Neural cell (in vitro differentiated cells): ENCODE data around the gene MYO18B. TPM values are rescaled to one million over a fixed set of nuclear protein-coding genes. Genes with fewer than 3 reads are reported as not detected.

Source experiments
- H2AFZ ChIP-seq: fragments of 200-600, 300-800 bp; sonication (generic), shearing (Covaris generic); 2 replicates; pipeline ENCODE4 v1.6.0; 2014; ENCODE audit warnings: low read depth, mild to moderate bottlenecking, antibody characterized with exemption, low read length, moderate library complexity
- H3F3A ChIP-seq: fragments of 200-600 bp; shearing (Covaris generic); 2 replicates; pipeline ENCODE4 v1.6.1; 2016; ENCODE audit warnings: mild to moderate bottlenecking, moderate library complexity, mixed read lengths, antibody characterized with exemption, low read length; ENCODE audit not compliant: insufficient read depth, poor library complexity, severe bottlenecking
- H3K27ac ChIP-seq: fragments of 200-600, 300-800 bp; sonication (generic), shearing (Covaris generic); 2 replicates; pipeline ENCODE4 v1.5.1; 2014; ENCODE audit warnings: mild to moderate bottlenecking, low read length, moderate library complexity
- H3K27me3 ChIP-seq: fragments of 300-800, 200-600 bp; sonication (generic), shearing (Covaris generic); 2 replicates; pipeline ENCODE4 v1.6.0; 2014; ENCODE audit warnings: mild to moderate bottlenecking, low read depth, low read length, moderate library complexity; ENCODE audit not compliant: insufficient read depth
- H3K36me3 ChIP-seq: fragments of 300-800, 200-600 bp; sonication (generic), shearing (Covaris generic); 2 replicates; pipeline ENCODE4 v1.5.1; 2014; ENCODE audit warnings: mild to moderate bottlenecking, antibody characterized with exemption, low read length, moderate library complexity; ENCODE audit not compliant: insufficient read depth
- H3K4me2 ChIP-seq: fragments of 300-800, 200-600 bp; sonication (generic), shearing (Covaris generic); 2 replicates; pipeline ENCODE4 v1.6.0; 2014; ENCODE audit warnings: mild to moderate bottlenecking, low read length
- H3K4me3 ChIP-seq: fragments of 300-800, 200-600 bp; sonication (generic), shearing (Covaris generic); 2 replicates; pipeline ENCODE4 v1.5.1; 2014; ENCODE audit warnings: mild to moderate bottlenecking, low read length, moderate library complexity
- H3K79me2 ChIP-seq: fragments of 200-600 bp; shearing (Covaris generic); replicated peaks from 2 replicates; pipeline ENCODE4 v1.6.0; 2014; ENCODE audit warnings: mild to moderate bottlenecking, low read length, moderate library complexity; ENCODE audit not compliant: insufficient read depth
- H3K9ac ChIP-seq: fragments of 300-800, 200-600 bp; sonication (generic), shearing (Covaris generic); 2 replicates; pipeline ENCODE4 v1.6.1; 2016; ENCODE audit warnings: mild to moderate bottlenecking, low read length, mixed read lengths
- H3K9me2 ChIP-seq: fragments of 200-600 bp; shearing (Covaris generic); 2 replicates; pipeline ENCODE4 v1.6.1; 2016; ENCODE audit warnings: mild to moderate bottlenecking, low read length, mixed read lengths; ENCODE audit not compliant: insufficient read depth
- H3K9me3 ChIP-seq: fragments of 200-600, 300-800 bp; sonication (generic), shearing (Covaris generic); 2 replicates; pipeline ENCODE4 v1.6.1; 2016; ENCODE audit warnings: mild to moderate bottlenecking, mixed run types, low read length, moderate library complexity, mixed read lengths
- H4K20me1 ChIP-seq: fragments of 200-600 bp; shearing (Covaris generic); 2 replicates; pipeline ENCODE4 v1.6.1; 2016; ENCODE audit warnings: mild to moderate bottlenecking, mixed run types; ENCODE audit not compliant: insufficient read depth
- CTCF ChIP-seq: fragments of 450-650 bp; IDR thresholded peaks from 2 replicates; pipeline ENCODE4 v1.5.1; 2014; ENCODE audit warnings: antibody characterized with exemption, mild to moderate bottlenecking, moderate library complexity; ENCODE audit not compliant: poor library complexity, severe bottlenecking
- EP300 ChIP-seq: fragments of 450-650 bp; conservative IDR thresholded peaks from 2 replicates; pipeline ENCODE4 v1.6.1; 2014; ENCODE audit warnings: antibody characterized with exemption, mild to moderate bottlenecking, moderate library complexity; ENCODE audit not compliant: poor library complexity, severe bottlenecking
- EZH2 ChIP-seq: fragments of 200-600, 300-800 bp; shearing (Covaris generic), sonication (generic); IDR thresholded peaks from 2 replicates; pipeline ENCODE4 v1.6.1; 2014; ENCODE audit warnings: antibody characterized with exemption, low read length, borderline replicate concordance, mild to moderate bottlenecking; ENCODE audit not compliant: insufficient read depth, poor library complexity, severe bottlenecking
- MXI1 ChIP-seq: fragments of 450-650 bp; conservative IDR thresholded peaks from 2 replicates; pipeline ENCODE4 v1.6.1; 2014; ENCODE audit warnings: antibody characterized with exemption, mild to moderate bottlenecking; ENCODE audit not compliant: poor library complexity, severe bottlenecking
- POLR2AphosphoS5 ChIP-seq: IDR thresholded peaks from 2 replicates; pipeline ENCODE4 v1.6.1; 2012
- RAD21 ChIP-seq: fragments of 450-650 bp; conservative IDR thresholded peaks from 2 replicates; pipeline ENCODE4 v1.6.1; 2014; ENCODE audit warnings: antibody characterized with exemption, mild to moderate bottlenecking, moderate library complexity
- SMC3 ChIP-seq: fragments of 450-650 bp; conservative IDR thresholded peaks from 2 replicates; pipeline ENCODE4 v1.6.1; 2014; ENCODE audit warnings: antibody characterized with exemption, mild to moderate bottlenecking, moderate library complexity; ENCODE audit not compliant: poor library complexity
- TAF1 ChIP-seq: IDR thresholded peaks from 2 replicates; pipeline ENCODE4 v1.6.1; 2012; ENCODE audit warnings: low read depth
- polyA plus RNA-seq: library from polyadenylated mRNA; depleted of rRNA; stranded (reverse); fragments of >200 nt; gene quantifications from 2 replicates; pipeline ENCODE4 v1.2.3, GENCODE V29; 2014
- TF ChIP-seq, protein P1 (sequence below): IDR thresholded peaks from 2 replicates; pipeline ENCODE4 v1.6.1; 2012; ENCODE audit warnings: borderline replicate concordance

Gene MYO18B
- polyA plus RNA-seq, 1 donor from 2014 or later = 0.71 TPM

DNA sequence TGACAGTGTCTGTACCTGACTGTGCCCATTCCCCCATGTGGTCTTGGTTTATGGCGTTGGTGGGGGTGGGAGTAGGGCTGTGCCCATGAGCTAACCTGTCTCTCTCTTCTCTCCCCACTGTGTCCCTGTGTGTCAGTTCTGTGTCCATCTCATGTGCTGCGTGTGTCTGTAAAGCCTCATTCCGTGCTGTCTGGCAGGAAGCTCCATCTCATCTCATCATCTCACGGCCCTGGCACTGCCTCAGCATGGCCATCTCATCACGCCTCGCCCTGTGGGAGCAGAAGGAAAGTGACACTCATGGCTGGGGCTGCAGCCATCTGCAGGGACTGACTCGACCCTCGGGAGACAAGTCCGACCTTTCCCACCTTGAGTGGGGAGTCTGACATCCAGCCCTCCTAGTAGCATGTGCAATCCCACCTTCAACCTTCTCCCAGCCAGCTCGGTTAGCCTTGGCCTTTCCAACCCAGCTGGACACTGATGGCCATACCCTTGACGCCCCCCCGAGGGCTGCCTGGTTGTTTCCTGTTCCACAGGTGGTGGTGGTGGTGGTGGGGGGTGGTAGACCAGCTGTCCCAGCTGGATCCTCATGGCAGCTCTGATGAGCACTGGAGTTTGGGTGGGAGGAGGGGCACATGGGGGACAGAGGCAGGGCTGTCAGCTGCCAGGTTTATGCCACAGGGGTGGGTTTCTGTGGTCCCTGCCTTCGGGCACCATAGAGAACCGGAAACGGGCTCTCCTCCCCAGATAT lies 19.0 kb downstream of the MYO18B start:
- no peak overlapping the region for H3K4me2 ChIP-seq
- H4K20me1 ChIP-seq = no peaks in the 10 kb centered on the region
- no peak overlapping the region for H3K27ac ChIP-seq
- H3K4me3 ChIP-seq = no peak overlapping the region
- no peaks in the 10 kb centered on the region for H3K9me3 ChIP-seq
- H3F3A ChIP-seq = no peaks in the 10 kb centered on the region
- no peaks in the 10 kb centered on the region for H3K79me2 ChIP-seq
- no peaks in the 10 kb centered on the region for H3K27me3 ChIP-seq
- TF ChIP-seq EZH2 = no peak
- no peak for TF ChIP-seq MXI1
- no peak for TF ChIP-seq RAD21
- TF ChIP-seq EP300 = no peak
- no peak for TF ChIP-seq SMC3
- no peaks in the 10 kb centered on the region for H3K9me2 ChIP-seq
- H2AFZ ChIP-seq = no peak overlapping the region
- no peak overlapping the region for H3K9ac ChIP-seq
- no peaks in the 10 kb centered on the region for H3K36me3 ChIP-seq

DNA sequence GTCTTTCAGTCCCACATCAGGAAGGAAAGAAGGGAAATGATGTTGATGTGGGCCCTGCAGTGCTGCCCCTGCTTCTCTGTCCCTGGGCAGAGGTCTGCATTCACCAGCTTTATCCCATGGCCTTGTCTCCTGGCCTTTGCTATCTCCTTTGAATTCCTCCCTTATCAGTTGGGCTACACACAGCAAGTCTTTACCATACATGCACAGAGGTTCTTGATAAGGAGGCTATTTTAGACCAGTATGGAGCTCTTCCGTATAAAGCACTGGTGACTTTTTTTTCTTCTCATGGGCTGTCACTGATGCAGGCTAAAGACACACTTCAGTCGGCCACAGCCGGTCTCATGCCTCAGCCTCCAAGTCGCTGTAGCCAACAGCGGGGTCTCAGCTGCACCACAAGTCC lies 20.2 kb downstream of the MYO18B start:
- Histone ChIP-seq H3K9me3 (peaks cover 4% of the 10 kb centered on the region), H3K27me3 (no peaks in the 10 kb centered on the region), H3K36me3 (no peaks in the 10 kb centered on the region), H3K4me3 (no peak overlapping the region), H3K4me2 (no peak overlapping the region), H3K9ac (no peak overlapping the region), H3K27ac (no peak overlapping the region), H3K9me2 (no peaks in the 10 kb centered on the region), H4K20me1 (no peaks in the 10 kb centered on the region), H3K79me2 (no peaks in the 10 kb centered on the region), H3F3A (no peaks in the 10 kb centered on the region), H2AFZ (no peak overlapping the region)
- no peak for TF ChIP-seq SMC3
- TF ChIP-seq, protein P1, sequence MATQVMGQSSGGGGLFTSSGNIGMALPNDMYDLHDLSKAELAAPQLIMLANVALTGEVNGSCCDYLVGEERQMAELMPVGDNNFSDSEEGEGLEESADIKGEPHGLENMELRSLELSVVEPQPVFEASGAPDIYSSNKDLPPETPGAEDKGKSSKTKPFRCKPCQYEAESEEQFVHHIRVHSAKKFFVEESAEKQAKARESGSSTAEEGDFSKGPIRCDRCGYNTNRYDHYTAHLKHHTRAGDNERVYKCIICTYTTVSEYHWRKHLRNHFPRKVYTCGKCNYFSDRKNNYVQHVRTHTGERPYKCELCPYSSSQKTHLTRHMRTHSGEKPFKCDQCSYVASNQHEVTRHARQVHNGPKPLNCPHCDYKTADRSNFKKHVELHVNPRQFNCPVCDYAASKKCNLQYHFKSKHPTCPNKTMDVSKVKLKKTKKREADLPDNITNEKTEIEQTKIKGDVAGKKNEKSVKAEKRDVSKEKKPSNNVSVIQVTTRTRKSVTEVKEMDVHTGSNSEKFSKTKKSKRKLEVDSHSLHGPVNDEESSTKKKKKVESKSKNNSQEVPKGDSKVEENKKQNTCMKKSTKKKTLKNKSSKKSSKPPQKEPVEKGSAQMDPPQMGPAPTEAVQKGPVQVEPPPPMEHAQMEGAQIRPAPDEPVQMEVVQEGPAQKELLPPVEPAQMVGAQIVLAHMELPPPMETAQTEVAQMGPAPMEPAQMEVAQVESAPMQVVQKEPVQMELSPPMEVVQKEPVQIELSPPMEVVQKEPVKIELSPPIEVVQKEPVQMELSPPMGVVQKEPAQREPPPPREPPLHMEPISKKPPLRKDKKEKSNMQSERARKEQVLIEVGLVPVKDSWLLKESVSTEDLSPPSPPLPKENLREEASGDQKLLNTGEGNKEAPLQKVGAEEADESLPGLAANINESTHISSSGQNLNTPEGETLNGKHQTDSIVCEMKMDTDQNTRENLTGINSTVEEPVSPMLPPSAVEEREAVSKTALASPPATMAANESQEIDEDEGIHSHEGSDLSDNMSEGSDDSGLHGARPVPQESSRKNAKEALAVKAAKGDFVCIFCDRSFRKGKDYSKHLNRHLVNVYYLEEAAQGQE = no peak
- no peak for TF ChIP-seq RAD21
- TF ChIP-seq EP300 = no peak
- TF ChIP-seq POLR2AphosphoS5 = no peak
- no peak for TF ChIP-seq EZH2
- no peak for TF ChIP-seq TAF1
- TF ChIP-seq MXI1 = no peak
- TF ChIP-seq CTCF = no peak
